Measurements from ENCODE around the gene PALB2. TPM values are rescaled to one million over a fixed set of nuclear protein-coding genes. Genes with fewer than 3 reads are reported as not detected.

The PALB2 gene
- total RNA-seq, 4 donors from 2014 or later: 6.9 to 13.3 (median 8.6) TPM

- Histone ChIP-seq H3K9me3 (no peaks in the 10 kb centered on the region), H3K4me3 (no peak overlapping the region), H3K27ac (replicated peaks in 1 of 4) (no peak overlapping the region), H3K36me3 (peaks cover 42 to 76% (median 74%) of the 10 kb centered on the region in 4 donors), H3K27me3 (no peaks in the 10 kb centered on the region), H3K4me1 (peaks cover 32 to 46% (median 40%) of the 10 kb centered on the region in 4 donors)
- 78% methylated on average over 5 of the region's 5 CpGs for WGBS
- TF ChIP-seq POLR2AphosphoS5 (IDR thresholded peaks at IDR 0.05) (no peak), CTCF (IDR thresholded peaks at IDR 0.05) (no peak), EP300 (IDR thresholded peaks at IDR 0.05) (no peak), POLR2A (IDR thresholded peaks at IDR 0.05; ENCODE audit: low read depth) (no peak)
- no peak for DNase-seq (ENCODE audit: extremely low spot score)
- intact Hi-C loops (cut with DNase I): no loop called here
Observed at GRCh38 chr16:23561586-23561985, 79.5 kb downstream of the PALB2 start.

- Histone ChIP-seq H3K4me1 (peaks cover 22 to 50% (median 43%) of the 10 kb centered on the region in 4 donors), H3K36me3 (peaks cover 11 to 46% (median 39%) of the 10 kb centered on the region in 4 donors), H3K27ac (replicated peaks in 1 of 4) (peak overlapping the region; percentile 91 to 97 (median 95)), H3K4me3 (peak overlapping the region; percentile 80 to 99 (median 94)), H3K27me3 (no peaks in the 10 kb centered on the region), H3K9me3 (no peaks in the 10 kb centered on the region)
- no peak for DNase-seq (ENCODE audit: extremely low spot score)
- WGBS: 2% methylated on average over 29 of the region's 60 CpGs
- intact Hi-C loops (cut with DNase I): loop anchor here (2.0 to 5.0 kb wide), 3 partner anchors 39 to 85 kb away; partner anchors contain the start of gene NDUFAB1
- TF ChIP-seq CTCF (IDR thresholded peaks at IDR 0.05) (no peak), POLR2AphosphoS5 (IDR thresholded peaks at IDR 0.05) (no peak), EP300 (IDR thresholded peaks at IDR 0.05) (no peak), POLR2A (IDR thresholded peaks at IDR 0.05; ENCODE audit: low read depth) (peak; percentile 41)
Observed at GRCh38 chr16:23557779-23558702, 83.1 kb downstream of the PALB2 start.

GRCh38 chr16:23556881-23557778 lies 84.0 kb downstream of the PALB2 start, which contains the start of the genes EARS2 and UBFD1:
EARS2 (minus strand) TSS chr16:23557350; CDS start chr16:23557343, 7 bp downstream.
UBFD1 (plus strand) TSS chr16:23557727; CDS start chr16:23557743, 16 bp downstream.
- no peaks in the 10 kb centered on the region for H3K9me3 ChIP-seq
- H3K27ac ChIP-seq (replicated peaks in 1 of 4): peak within 1 kb of the TSS; percentile 91 to 97 (median 95)
- no peaks in the 10 kb centered on the region for H3K27me3 ChIP-seq
- DNase-seq (ENCODE audit: extremely low spot score): peak; percentile 100
- 4% methylated on average over 29 of the region's 65 CpGs for WGBS
- intact Hi-C loops (cut with DNase I): loop anchor here (2.0 to 5.0 kb wide), 3 partner anchors 40 to 86 kb away; partner anchors contain the start of gene NDUFAB1
- peak within 1 kb of the TSS; percentile 80 to 99 (median 94) for H3K4me3 ChIP-seq
- peaks cover 22 to 49% (median 43%) of the 10 kb centered on the region in 4 donors for H3K4me1 ChIP-seq
- peaks cover 9 to 46% (median 38%) of the 10 kb centered on the region in 4 donors for H3K36me3 ChIP-seq
- no peak for TF ChIP-seq EP300 (IDR thresholded peaks at IDR 0.05)
- peak; percentile 76 to 88 for TF ChIP-seq POLR2AphosphoS5 (IDR thresholded peaks at IDR 0.05)
- peak; percentile 90 to 95 (median 93) for TF ChIP-seq CTCF (IDR thresholded peaks at IDR 0.05)

GRCh38 chr16:23554536-23554935 lies 86.6 kb downstream of the PALB2 start:
- WGBS: 81% methylated on average over 3 of the region's 3 CpGs
- intact Hi-C loops (cut with DNase I): no loop called here

More at GRCh38 chr16:23554536-23554935, 86.6 kb downstream of the PALB2 start:
- H3K27me3 ChIP-seq: no peaks in the 10 kb centered on the region
- H3K27ac ChIP-seq (replicated peaks in 1 of 4): no peak overlapping the region
- no peak overlapping the region for H3K4me3 ChIP-seq
- H3K4me1 ChIP-seq: peaks cover 16 to 28% (median 24%) of the 10 kb centered on the region in 4 donors
- H3K9me3 ChIP-seq: no peaks in the 10 kb centered on the region
- peaks cover 30 to 46% (median 38%) of the 10 kb centered on the region in 4 donors for H3K36me3 ChIP-seq
- DNase-seq (ENCODE audit: extremely low spot score): no peak
- no peak for TF ChIP-seq POLR2AphosphoS5 (IDR thresholded peaks at IDR 0.05)
- no peak for TF ChIP-seq EP300 (IDR thresholded peaks at IDR 0.05)
- no peak for TF ChIP-seq POLR2A (IDR thresholded peaks at IDR 0.05; ENCODE audit: low read depth)
- TF ChIP-seq CTCF (IDR thresholded peaks at IDR 0.05): no peak
